HepG2 (cell line): ENCODE results near the gene SHISA4. TPM values are rescaled to one million over a fixed set of nuclear protein-coding genes. Genes with fewer than 3 reads are reported as not detected.

ENCODE experiments used
- ATM ChIP-seq: fragments of 450-650 bp; IDR thresholded peaks from 2 replicates; pipeline ENCODE4 v1.7.1; 2017; ENCODE audit warnings: mild to moderate bottlenecking, borderline replicate concordance
- BORCS8-MEF2B ChIP-seq: sonication (generic); formaldehyde crosslinking; IDR thresholded peaks from 2 replicates; pipeline ENCODE4 v1.8.0; 2022; ENCODE audit warnings: mild to moderate bottlenecking, missing genetic modification reagents
- KAT7 ChIP-seq: IDR thresholded peaks from 2 replicates; pipeline ENCODE4 v1.6.1; 2018; ENCODE audit warnings: borderline replicate concordance, missing compliant biosample characterization
- SP5 ChIP-seq: IDR thresholded peaks from 2 replicates; pipeline ENCODE4 v1.6.1; 2016; ENCODE audit warnings: low read depth, borderline replicate concordance
- SRSF9 ChIP-seq: fragments of 200-400 bp; formaldehyde crosslinking; IDR thresholded peaks from 2 replicates; pipeline ENCODE4 v1.6.1; 2018; ENCODE audit warnings: borderline replicate concordance, mild to moderate bottlenecking, low read depth, low read length; ENCODE audit not compliant: insufficient read depth, poor library complexity, severe bottlenecking
- TEAD2 ChIP-seq: sonication (generic); formaldehyde crosslinking; IDR thresholded peaks from 2 replicates; pipeline ENCODE4 v1.9.0; 2021; ENCODE audit warnings: missing genetic modification reagents
- ZBTB20 ChIP-seq: sonication (generic); formaldehyde crosslinking; IDR thresholded peaks from 2 replicates; pipeline ENCODE4 v1.8.1; 2023; ENCODE audit warnings: missing genetic modification reagents, low read depth, mild to moderate bottlenecking, borderline replicate concordance
- ZNF562 ChIP-seq: sonication (generic); formaldehyde crosslinking; IDR thresholded peaks from 2 replicates; pipeline ENCODE4 v1.8.0; 2022; ENCODE audit warnings: missing genetic modification reagents, borderline replicate concordance
- ZNF883 ChIP-seq: sonication (generic); formaldehyde crosslinking; IDR thresholded peaks from 2 replicates; pipeline ENCODE4 v1.5.1; 2020; ENCODE audit warnings: mild to moderate bottlenecking, missing genetic modification reagents; ENCODE audit errors: not compliant biosample characterization
- polyA plus RNA-seq, 8 experiments: library from polyadenylated mRNA; depleted of rRNA in 3 of 8; stranded (reverse) in 7 of 8; unstranded in 1 of 8; fragments of >200 nt; fragmentation: Illumina TruSeq in 4 of 8; extraction: Trizol in 4 of 8; gene quantifications; 2 replicates each; pipeline versions ENCODE4 v1.2.1 to v1.2.3, GENCODE V29; 2011 to 2016; ENCODE audit warnings: low read depth in 4 of 8, missing spikeins in 1 of 8, mixed read lengths in 1 of 8; ENCODE audit not compliant: insufficient read depth in 1 of 8
- total RNA-seq, 5 experiments: library from RNA; depleted of rRNA; stranded (reverse); fragments of >200 nt; fragmentation: Illumina TruSeq; extraction: Trizol; gene quantifications; 2 replicates each; pipeline ENCODE4 v1.2.3, GENCODE V29; 2016; ENCODE audit warnings: low read depth in 1 of 5
- TF ChIP-seq, protein P1 (sequence below): sonication (generic); formaldehyde crosslinking; IDR thresholded peaks from 2 replicates; pipeline ENCODE4 v1.5.0; 2020; ENCODE audit warnings: mild to moderate bottlenecking, missing genetic modification reagents
- TF ChIP-seq, protein P2 (sequence below): sonication (generic); formaldehyde crosslinking; IDR thresholded peaks from 2 replicates; pipeline ENCODE4 v1.5.1; 2020; ENCODE audit warnings: mild to moderate bottlenecking, missing genetic modification reagents, moderate library complexity
- TF ChIP-seq, protein P3 (sequence below): sonication (generic); formaldehyde crosslinking; IDR thresholded peaks from 2 replicates; pipeline ENCODE4 v1.4.0; 2020; ENCODE audit warnings: missing genetic modification reagents
- TF ChIP-seq, protein P4 (sequence below): sonication (generic); formaldehyde crosslinking; IDR thresholded peaks from 2 replicates; pipeline ENCODE4 v1.4.0; 2020; ENCODE audit warnings: low read depth, missing genetic modification reagents

The SHISA4 gene
- total and polyA plus RNA-seq, 2 of the 13 experiments (the other 11 are each of a cell fraction or from before 2014, with no cell fraction given) = 0.51 to 1.0 TPM

DNA sequence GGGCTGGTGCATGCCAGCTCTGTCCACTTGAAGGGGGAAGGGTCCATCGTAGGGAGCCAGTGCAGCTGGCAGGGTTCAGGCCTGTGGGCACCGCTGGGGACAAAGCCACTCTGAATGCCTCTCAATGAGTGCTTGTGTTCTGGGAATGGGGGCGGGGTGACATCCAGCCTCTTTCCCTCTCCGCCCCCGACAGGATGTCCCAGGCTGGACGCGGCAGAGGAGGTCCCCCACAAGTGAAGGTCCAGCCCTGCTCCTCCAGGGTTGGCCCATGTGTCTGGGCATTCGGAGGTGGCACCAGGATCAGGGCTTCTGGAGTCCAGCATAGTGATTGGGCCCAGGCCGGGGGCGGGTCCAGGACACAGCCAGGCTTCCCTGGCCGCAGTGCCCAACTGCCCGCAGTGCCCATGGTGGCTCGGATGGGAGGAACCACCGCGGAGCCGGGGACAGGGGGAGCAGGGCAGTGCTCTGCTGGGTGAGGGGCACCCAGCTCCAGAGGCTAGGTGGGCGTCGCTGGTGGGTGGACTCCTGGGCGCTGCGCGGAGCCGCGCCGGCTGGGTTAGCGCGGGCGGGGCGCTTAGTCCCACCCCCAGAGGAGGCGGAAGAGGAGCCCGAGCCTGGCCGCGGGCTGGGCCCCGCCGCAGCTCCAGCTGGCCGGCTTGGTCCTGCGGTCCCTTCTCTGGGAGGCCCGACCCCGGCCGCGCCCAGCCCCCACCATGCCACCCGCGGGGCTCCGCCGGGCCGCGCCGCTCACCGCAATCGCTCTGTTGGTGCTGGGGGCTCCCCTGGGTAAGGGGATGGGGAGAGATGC is at the start of gene SHISA4 (continued):
- TF ChIP-seq, protein P1, sequence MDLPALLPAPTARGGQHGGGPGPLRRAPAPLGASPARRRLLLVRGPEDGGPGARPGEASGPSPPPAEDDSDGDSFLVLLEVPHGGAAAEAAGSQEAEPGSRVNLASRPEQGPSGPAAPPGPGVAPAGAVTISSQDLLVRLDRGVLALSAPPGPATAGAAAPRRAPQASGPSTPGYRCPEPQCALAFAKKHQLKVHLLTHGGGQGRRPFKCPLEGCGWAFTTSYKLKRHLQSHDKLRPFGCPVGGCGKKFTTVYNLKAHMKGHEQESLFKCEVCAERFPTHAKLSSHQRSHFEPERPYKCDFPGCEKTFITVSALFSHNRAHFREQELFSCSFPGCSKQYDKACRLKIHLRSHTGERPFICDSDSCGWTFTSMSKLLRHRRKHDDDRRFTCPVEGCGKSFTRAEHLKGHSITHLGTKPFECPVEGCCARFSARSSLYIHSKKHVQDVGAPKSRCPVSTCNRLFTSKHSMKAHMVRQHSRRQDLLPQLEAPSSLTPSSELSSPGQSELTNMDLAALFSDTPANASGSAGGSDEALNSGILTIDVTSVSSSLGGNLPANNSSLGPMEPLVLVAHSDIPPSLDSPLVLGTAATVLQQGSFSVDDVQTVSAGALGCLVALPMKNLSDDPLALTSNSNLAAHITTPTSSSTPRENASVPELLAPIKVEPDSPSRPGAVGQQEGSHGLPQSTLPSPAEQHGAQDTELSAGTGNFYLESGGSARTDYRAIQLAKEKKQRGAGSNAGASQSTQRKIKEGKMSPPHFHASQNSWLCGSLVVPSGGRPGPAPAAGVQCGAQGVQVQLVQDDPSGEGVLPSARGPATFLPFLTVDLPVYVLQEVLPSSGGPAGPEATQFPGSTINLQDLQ (CRISPR knock-in tag) = no peak
- TF ChIP-seq KAT7 (CRISPR knock-in tag) (no peak), SRSF9 (no peak), TEAD2 (CRISPR knock-in tag) (no peak), ZNF883 (CRISPR knock-in tag) (peak; percentile 42), ATM (no peak), BORCS8-MEF2B (CRISPR knock-in tag) (no peak), ZNF562 (CRISPR knock-in tag) (no peak), ZBTB20 (CRISPR knock-in tag) (no peak), SP5 (CRISPR knock-in tag) (no peak)
- TF ChIP-seq, protein P2, sequence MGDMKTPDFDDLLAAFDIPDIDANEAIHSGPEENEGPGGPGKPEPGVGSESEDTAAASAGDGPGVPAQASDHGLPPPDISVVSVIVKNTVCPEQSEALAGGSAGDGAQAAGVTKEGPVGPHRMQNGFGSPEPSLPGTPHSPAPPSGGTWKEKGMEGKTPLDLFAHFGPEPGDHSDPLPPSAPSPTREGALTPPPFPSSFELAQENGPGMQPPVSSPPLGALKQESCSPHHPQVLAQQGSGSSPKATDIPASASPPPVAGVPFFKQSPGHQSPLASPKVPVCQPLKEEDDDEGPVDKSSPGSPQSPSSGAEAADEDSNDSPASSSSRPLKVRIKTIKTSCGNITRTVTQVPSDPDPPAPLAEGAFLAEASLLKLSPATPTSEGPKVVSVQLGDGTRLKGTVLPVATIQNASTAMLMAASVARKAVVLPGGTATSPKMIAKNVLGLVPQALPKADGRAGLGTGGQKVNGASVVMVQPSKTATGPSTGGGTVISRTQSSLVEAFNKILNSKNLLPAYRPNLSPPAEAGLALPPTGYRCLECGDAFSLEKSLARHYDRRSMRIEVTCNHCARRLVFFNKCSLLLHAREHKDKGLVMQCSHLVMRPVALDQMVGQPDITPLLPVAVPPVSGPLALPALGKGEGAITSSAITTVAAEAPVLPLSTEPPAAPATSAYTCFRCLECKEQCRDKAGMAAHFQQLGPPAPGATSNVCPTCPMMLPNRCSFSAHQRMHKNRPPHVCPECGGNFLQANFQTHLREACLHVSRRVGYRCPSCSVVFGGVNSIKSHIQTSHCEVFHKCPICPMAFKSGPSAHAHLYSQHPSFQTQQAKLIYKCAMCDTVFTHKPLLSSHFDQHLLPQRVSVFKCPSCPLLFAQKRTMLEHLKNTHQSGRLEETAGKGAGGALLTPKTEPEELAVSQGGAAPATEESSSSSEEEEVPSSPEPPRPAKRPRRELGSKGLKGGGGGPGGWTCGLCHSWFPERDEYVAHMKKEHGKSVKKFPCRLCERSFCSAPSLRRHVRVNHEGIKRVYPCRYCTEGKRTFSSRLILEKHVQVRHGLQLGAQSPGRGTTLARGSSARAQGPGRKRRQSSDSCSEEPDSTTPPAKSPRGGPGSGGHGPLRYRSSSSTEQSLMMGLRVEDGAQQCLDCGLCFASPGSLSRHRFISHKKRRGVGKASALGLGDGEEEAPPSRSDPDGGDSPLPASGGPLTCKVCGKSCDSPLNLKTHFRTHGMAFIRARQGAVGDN (CRISPR knock-in tag) = peak; percentile 54
- TF ChIP-seq, protein P3, sequence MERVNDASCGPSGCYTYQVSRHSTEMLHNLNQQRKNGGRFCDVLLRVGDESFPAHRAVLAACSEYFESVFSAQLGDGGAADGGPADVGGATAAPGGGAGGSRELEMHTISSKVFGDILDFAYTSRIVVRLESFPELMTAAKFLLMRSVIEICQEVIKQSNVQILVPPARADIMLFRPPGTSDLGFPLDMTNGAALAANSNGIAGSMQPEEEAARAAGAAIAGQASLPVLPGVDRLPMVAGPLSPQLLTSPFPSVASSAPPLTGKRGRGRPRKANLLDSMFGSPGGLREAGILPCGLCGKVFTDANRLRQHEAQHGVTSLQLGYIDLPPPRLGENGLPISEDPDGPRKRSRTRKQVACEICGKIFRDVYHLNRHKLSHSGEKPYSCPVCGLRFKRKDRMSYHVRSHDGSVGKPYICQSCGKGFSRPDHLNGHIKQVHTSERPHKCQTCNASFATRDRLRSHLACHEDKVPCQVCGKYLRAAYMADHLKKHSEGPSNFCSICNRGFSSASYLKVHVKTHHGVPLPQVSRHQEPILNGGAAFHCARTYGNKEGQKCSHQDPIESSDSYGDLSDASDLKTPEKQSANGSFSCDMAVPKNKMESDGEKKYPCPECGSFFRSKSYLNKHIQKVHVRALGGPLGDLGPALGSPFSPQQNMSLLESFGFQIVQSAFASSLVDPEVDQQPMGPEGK (CRISPR knock-in tag) = peak; percentile 76
- TF ChIP-seq, protein P4, sequence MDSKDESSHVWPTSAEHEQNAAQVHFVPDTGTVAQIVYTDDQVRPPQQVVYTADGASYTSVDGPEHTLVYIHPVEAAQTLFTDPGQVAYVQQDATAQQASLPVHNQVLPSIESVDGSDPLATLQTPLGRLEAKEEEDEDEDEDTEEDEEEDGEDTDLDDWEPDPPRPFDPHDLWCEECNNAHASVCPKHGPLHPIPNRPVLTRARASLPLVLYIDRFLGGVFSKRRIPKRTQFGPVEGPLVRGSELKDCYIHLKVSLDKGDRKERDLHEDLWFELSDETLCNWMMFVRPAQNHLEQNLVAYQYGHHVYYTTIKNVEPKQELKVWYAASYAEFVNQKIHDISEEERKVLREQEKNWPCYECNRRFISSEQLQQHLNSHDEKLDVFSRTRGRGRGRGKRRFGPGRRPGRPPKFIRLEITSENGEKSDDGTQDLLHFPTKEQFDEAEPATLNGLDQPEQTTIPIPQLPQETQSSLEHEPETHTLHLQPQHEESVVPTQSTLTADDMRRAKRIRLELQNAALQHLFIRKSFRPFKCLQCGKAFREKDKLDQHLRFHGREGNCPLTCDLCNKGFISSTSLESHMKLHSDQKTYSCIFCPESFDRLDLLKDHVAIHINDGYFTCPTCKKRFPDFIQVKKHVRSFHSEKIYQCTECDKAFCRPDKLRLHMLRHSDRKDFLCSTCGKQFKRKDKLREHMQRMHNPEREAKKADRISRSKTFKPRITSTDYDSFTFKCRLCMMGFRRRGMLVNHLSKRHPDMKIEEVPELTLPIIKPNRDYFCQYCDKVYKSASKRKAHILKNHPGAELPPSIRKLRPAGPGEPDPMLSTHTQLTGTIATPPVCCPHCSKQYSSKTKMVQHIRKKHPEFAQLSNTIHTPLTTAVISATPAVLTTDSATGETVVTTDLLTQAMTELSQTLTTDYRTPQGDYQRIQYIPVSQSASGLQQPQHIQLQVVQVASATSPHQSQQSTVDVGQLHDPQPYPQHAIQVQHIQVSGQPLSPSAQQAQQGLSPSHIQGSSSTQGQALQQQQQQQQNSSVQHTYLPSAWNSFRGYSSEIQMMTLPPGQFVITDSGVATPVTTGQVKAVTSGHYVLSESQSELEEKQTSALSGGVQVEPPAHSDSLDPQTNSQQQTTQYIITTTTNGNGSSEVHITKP (CRISPR knock-in tag) = peak; percentile 92
